T47D (cell line): ENCODE results near the gene INPP5A.
A peak's percentile ranks its signal among the peaks of the same experiment; 100 is the strongest.
"Not testable (repeated sequence)": the region's sequence is repeated elsewhere in the genome, so short reads cannot be mapped to it uniquely, and the experiment has no call there.

Experiments
- DNase-seq, 2 experiments: peaks; one replicate each; pipeline versions ENCODE4 v3.0.0 to v3.0.0-alpha.2; 2011 to 2012; ENCODE audit warnings: low read depth in 1 of 2, low spot score in 1 of 2
- JUND ChIP-seq: IDR thresholded peaks from 2 replicates; pipeline ENCODE4 v1.6.1; 2012; ENCODE audit warnings: low read depth
- in situ Hi-C: cut with HindIII; loops from 2 replicates; pipeline ENCODE4 v1.10.0; 2016; ENCODE audit warnings: low sequenced_read_pairs, low pct_unique_long_range_greater_than_20kb

INPP5A gene

DNA sequence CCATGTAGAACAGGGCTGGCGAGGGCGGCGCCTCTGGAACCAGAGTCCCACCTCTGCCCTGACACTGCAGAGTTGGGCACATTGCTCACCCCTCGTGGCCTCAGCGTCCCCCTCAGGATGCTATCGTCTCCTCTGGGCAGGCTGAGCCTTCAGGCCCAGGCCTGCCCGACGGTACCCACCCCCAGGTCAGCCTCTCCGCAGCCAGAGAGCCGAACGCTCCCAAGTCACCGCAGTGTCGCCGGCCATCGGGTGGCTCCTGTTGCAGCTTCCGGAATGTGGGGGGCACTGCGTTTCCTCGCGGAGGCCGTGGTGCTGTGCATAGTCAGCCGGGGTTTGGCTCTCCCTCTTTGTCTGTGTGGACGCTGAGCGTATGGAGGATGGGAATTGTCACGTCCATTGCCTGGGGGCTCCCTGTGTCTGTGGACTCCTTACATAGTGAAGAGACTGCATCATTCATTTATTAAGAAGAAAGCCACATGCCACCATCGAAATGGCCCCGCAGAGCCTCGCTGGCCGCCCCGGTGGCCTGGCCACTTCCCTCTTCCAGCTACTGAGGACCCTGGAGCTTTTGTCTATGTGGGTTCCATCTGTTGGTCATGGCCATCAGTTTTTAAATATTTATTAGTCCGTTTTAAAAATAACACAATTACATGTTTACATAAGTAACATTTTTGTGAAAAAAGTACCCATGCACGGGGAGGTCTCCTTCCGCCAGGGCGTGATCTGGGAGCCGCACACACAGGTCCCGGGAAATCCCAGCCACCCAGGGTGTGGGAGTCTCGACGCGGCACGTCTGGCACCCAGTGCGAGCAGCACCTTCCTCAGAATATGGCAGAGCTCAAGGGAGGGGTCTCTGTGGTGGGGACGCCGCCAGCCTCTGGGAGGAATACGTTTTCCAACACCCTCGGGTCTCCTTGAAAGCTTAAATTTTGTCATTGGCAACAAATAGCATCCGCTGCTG lies 232.8 kb downstream of the INPP5A start:
- DNase-seq, result no peak
- in situ Hi-C loops, result no loop called here
- TF ChIP-seq JUND, result no peak

DNA sequence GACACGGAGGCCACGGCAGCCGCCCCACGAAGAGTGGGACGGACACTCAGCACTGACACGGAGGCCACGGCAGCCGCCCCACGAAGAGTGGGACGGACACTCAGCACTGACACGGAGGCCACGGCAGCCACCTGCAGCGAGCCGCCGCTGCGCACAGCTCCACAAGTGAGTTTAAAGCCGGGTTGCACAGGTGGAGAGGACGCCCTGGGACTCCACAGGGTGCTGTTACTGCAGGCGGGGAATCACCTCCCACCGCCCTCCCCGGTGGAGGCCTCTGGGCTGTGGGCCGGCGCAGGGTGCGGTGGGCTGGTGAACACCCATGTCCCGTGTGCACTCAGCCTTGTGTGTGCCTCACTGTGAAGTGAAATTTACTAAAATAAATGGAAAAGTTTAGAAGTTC lies 235.2 kb downstream of the INPP5A start:
- in situ Hi-C loops, result not testable (repeated sequence)

DNA sequence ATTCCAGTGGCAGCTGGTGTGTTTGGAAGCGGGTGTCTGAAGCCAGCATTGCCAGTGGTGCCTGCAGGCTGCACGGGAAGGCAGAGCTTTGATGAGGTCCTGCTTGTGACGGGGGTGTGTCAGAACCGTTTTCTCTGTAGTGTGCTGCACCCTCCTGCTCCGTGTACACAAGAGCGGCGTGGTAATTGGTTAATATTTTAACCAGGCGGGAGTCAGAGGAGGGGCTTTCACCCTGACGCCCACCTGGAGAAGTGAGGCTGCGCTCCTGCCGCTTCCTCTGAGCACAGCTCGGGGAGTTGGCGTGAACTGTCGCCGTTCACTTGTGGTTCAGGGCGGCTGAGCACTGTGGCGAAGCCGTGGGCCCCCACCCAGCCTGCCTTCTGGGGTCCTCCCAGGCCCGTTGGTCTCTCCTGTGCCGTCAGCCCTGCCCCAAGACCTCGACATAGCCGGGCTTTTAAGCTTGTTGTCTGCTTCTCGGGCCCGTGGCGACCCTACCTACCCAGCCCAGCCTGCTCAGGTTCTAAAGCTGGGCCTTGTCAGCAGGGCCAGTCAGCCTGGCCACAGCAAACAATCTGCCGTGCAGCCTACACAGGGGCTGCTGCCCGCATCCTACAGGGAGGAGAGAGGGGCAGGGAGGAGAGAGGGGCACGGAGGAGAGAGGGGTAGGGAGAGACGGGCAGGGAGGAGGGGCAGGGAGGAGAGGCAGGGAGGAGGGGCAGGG lies 236.8 kb downstream of the INPP5A start:
- DNase-seq, result no peak
- no peak for TF ChIP-seq JUND
- in situ Hi-C loops, result no loop called here

More for the DNA sequence above, 235.2 kb downstream of the INPP5A start:
- DNase-seq, result not testable (repeated sequence)

DNA sequence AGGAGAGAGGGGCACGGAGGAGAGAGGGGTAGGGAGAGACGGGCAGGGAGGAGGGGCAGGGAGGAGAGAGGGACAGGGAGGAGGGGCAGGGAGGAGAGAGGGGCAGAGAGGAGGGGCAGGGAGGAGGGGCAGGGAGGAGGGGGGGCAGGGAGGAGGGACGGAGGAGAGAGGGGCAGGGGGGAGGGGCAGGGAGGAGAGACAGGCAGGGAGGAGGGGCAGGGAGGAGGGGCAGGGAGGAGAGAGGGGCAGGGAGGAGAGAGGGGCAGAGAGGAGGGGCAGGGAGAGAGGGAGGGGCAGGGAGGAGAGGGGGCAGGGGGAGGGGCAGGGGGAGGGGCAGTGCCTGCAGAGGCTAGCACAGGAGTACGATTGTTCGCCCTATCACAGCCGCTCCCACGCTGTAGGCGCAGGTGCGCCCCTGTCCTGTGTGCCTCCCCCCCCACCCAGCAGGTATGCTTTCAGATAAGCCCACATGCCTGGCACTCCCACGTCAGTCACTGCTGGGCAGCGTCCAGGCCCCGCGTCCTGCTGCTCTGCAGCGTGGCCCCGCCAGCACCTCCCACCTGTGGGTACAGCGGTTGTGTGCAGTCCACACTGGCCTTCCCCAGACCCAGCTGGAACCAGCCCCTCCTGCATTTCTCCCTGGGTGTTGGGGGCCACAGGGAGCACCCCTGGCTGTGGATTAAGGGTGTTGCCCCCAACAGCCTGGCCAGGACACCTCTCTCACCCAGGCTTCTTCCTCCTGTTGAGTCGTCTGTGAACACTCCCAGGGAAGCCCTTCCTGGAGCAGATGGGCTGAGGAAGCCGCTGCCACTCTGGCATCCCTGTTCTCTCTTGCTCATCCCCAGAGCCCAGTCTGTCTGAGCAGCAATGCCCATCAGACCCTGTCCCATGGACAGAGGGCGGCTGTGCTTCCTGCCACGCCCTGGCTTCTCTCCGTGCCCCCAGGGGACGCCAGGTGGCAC lies 237.6 kb downstream of the INPP5A start:
- in situ Hi-C loops, result no loop called here
- DNase-seq, result peak in 1 of 2 experiments; percentile 90
- TF ChIP-seq JUND, result no peak

DNA sequence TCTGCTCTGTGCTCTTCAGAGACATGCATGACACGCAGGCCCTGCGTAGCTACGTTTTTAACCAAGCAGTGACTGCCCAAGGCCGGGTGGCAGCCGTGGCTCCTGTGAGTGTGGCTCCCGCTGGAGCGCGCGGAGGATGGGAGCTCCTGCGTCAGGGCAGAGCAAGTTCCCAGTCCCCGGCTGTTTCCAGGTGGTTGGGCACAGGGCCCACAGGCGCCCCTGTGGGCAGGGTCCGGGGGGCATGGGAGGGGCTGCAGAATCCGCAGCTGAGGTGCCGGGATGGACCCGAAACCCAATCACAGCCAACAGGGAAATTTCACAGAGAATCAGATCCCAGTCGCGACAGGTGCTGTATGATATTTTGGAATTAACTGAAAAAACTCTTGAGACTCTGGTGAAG lies 238.6 kb downstream of the INPP5A start:
- no peak for DNase-seq
- no peak for TF ChIP-seq JUND
- in situ Hi-C loops, result no loop called here

DNA sequence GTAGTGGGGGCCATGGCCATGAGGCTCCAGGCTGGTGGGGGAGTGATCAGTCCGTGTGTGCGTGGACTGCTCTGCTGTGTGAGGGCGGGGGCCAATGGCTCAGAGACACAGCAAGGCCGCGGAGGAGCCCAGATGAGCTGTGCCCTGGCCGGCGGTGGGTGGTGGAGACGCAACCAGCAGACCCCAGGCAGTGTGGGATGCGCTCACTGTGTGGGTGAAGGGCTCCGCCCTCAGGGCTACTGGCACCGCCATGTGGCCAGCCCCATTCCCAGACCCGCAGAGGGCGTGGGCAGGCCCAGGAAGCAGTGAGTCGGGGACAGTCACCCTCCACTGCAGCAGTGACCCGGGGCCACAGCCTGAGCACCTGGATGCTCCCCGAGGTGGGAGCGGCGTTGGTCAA lies 239.2 kb downstream of the INPP5A start:
- in situ Hi-C loops, result no loop called here
- TF ChIP-seq JUND, result no peak
- no peak for DNase-seq

DNA sequence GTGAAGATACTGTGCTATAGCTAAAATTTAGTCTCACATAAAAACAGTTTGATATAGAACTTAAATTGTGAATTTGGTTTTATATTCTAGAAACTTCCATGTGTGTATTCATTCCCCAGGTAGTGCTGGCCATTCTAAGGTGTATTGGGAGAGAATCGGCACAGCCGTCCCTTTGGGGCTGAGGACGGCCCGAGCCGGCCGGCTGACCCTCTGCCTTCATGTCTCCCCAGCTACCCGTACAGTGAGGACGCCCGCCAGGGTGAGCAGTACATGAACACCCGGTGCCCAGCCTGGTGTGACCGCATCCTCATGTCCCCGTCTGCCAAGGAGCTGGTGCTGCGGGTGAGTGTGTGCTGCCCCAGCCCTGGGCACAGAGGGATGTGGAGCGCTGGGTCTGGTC lies 239.9 kb downstream of the INPP5A start:
- in situ Hi-C loops, result no loop called here
- DNase-seq, result no peak
- no peak for TF ChIP-seq JUND

DNA sequence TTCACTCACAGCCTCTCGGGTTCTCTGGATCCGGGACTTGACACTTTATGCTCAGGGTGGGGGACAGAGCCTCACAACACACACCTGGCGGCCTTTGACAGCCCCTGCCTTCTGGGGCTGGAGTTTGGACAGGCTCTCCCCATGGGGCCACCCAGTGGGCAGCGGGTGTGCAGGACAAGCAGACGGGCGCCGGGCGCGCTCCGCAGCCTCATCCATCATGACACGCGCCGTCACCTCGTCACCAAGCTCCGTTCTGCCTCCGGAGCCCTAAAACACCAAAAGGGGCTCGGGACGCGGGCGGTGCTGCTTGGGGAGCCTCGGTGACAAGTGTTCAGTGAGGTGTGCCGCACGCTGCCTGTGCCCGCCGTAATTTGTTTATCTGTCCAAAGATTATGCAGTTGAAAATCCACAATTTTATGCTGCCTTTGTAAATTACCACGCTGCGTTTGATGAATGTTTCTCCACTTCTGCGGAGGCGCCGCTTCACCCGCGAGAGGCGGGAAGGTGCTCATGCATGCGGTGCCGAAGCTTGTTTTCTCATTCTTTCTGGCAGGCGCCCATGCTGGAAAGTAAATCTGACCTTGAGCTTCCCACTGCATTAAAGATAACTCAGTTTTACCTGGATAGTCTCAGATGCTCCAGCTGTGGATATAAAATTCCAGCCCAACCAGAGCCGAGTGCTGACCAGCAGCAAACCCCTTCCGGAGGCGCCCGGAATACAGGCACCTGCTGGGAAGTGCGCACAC lies 242.1 kb downstream of the INPP5A start:
- TF ChIP-seq JUND, result no peak
- in situ Hi-C loops, result no loop called here
- no peak for DNase-seq

DNA sequence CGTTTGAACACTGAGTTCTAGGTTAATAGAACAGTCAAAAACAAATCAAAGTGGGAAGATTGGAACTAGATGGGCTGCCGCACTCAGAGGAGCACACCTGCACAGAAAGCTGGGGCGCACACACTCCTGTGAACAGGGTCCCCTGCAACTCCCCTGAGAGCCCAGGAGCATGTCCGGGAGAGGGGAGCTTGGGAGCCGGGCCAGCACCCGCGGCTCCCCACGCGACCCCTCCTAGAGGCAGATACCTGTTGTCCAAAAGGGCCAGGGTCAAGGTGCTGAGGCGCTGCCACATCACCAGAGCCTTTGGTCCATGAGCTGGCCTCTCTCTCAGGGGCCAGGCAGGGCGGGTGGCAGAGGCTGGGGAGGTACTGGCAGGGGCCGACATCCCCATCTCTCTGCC lies 242.8 kb downstream of the INPP5A start:
- no peak for DNase-seq
- no peak for TF ChIP-seq JUND
- in situ Hi-C loops, result no loop called here

DNA sequence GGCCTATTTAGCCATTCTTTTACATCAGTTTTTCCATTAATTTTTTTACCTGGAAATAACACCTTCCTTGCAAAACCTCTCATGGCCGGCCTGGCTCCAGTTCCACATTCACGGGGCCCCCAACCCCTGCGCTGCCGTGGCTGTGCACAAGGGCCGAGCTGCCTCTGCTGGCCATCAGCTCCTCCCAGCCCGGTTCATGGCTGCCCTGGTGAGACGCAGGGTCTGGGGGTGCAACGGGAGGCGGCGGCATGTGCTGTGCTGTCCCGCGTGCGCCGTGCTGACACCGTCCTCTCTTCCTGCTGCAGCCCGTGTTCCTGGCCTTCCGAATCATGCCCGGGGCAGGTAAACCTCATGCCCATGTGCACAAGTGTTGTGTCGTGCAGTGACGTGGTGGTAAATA lies 244.0 kb downstream of the INPP5A start:
- DNase-seq, result no peak
- in situ Hi-C loops, result no loop called here
- no peak for TF ChIP-seq JUND

DNA sequence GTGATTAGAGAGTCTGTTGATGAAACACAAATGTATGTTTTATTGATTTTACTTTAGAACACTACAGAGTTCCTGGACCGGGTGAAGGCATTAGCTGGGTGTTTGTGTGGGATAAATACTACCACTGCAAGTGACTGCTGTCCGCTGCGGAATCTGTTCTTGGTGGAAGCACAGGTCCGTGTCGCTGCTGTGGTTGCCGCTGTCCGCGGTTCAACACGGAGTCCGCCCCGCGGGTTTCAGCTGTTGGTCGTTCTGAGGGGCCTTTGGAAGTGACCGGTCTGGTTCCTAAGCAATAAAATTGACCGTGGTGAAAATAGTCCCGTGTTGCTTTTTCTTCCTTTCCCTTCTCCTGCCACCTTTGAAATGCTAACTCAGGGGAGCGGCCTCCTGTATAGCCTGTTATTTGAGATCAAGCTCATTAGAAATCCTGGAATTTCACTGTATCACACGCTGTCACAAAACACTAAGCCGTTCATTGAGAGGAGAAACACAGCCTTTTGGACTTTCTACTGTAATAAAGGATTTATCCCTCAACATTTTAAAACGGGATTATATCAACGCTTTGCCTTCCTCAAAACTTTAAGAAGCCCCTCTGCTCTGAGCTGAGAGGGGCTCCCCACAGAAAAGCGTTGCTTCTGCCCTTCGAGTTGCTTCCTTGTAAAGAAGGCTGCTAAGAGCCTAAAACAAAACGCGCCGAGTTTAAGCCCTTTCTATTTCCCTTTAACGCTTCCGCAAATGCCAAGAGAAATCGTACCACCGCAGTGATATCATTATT lies 245.8 kb downstream of the INPP5A start:
- in situ Hi-C loops, result no loop called here
- TF ChIP-seq JUND, result no peak
- no peak for DNase-seq
